IMR-90 (cell line): Measurements from ENCODE around the gene TROAP. TPM values are rescaled to one million over a fixed set of nuclear protein-coding genes. Genes with fewer than 3 reads are reported as not detected.
"Not testable (repeated sequence)": the region's sequence is repeated elsewhere in the genome, so short reads cannot be mapped to it uniquely, and the experiment has no call there.

ENCODE experiments used
- ATAC-seq: fragments of 200-7000 bp; cut with Tn5 transposase; 2 replicates; pipeline ENCODE4 v1.9.1; 2020; ENCODE audit warnings: low read depth, mild to moderate bottlenecking, moderate library complexity
- BruUV-seq: library from RNA; stranded (reverse); fragments of 400-500 nt; replicated peaks from 2 replicates; lab custom pipeline; 2021; lab: Mats Ljungman, UMichigan
- CTCF ChIA-PET: fragments of 300-600 bp; formaldehyde crosslinking; extraction: SDS; loops from one replicate; lab custom pipeline; 2021; ENCODE audit warnings: antibody characterized with exemption; lab: Yijun Ruan, JAX
- POLR2A ChIA-PET: fragments of 300-600 bp; sonication (Branson Sonifier 250); formaldehyde crosslinking; loops from one replicate; lab custom pipeline; 2022; ENCODE audit warnings: antibody characterized with exemption; ENCODE audit not compliant: unreplicated experiment; lab: Charles Lee
- DNase-seq: peaks from one replicate; pipeline ENCODE4 v3.0.0; 2013
- H2AFZ ChIP-seq: replicated peaks from 2 replicates; pipeline ENCODE3; 2013; ENCODE audit warnings: low read length, mild to moderate bottlenecking; ENCODE audit not compliant: poor library complexity
- H2AK5ac ChIP-seq: 2 replicates; pipeline ENCODE4 v1.6.1; 2013; ENCODE audit warnings: low read depth, low read length, inconsistent platforms
- H2AK9ac ChIP-seq: replicated peaks from 2 replicates; pipeline ENCODE3; 2013; ENCODE audit warnings: mild to moderate bottlenecking, low read depth, low read length, moderate library complexity; ENCODE audit not compliant: poor library complexity
- H2BK120ac ChIP-seq: 2 replicates; pipeline ENCODE4 v1.6.1; 2013; ENCODE audit warnings: low read depth, low read length, inconsistent platforms
- H2BK15ac ChIP-seq: 3 replicates; pipeline ENCODE4 v1.6.1; 2013; ENCODE audit warnings: low read depth, low read length, inconsistent platforms
- H2BK20ac ChIP-seq: 2 replicates; pipeline ENCODE4 v1.6.1; 2013; ENCODE audit warnings: low read depth, mild to moderate bottlenecking, inconsistent platforms, low read length, moderate library complexity
- H2BK5ac ChIP-seq: 2 replicates; pipeline ENCODE4 v1.6.1; 2013; ENCODE audit warnings: mild to moderate bottlenecking, low read depth, low read length, inconsistent platforms; ENCODE audit not compliant: poor library complexity, severe bottlenecking
- H3K14ac ChIP-seq: replicated peaks from 2 replicates; pipeline ENCODE4 v1.6.1; 2013; ENCODE audit warnings: low read depth, low read length, inconsistent platforms
- H3K18ac ChIP-seq: 2 replicates; pipeline ENCODE4 v1.6.1; 2013; ENCODE audit warnings: low read depth, low read length, control low read depth
- H3K23ac ChIP-seq: 2 replicates; pipeline ENCODE4 v1.6.1; 2013; ENCODE audit warnings: low read depth, low read length, inconsistent platforms
- H3K27ac ChIP-seq: 2 replicates; pipeline ENCODE4 v1.5.1; 2013; ENCODE audit warnings: mild to moderate bottlenecking, control low read depth, low read length; ENCODE audit not compliant: insufficient read depth
- H3K27me3 ChIP-seq: 2 replicates; pipeline ENCODE4 v1.6.1; 2013; ENCODE audit warnings: low read length; ENCODE audit not compliant: control insufficient read depth, insufficient read depth
- H3K36me3 ChIP-seq: 2 replicates; pipeline ENCODE4 v1.6.1; 2013; ENCODE audit warnings: low read length, mixed read lengths; ENCODE audit not compliant: control insufficient read depth, insufficient read depth
- H3K4ac ChIP-seq: 2 replicates; pipeline ENCODE4 v1.6.1; 2013; ENCODE audit warnings: low read depth, low read length, inconsistent platforms
- H3K4me1 ChIP-seq: 2 replicates; pipeline ENCODE4 v1.6.1; 2013; ENCODE audit warnings: low read length, mixed read lengths; ENCODE audit not compliant: control insufficient read depth, insufficient read depth
- H3K4me2 ChIP-seq: 2 replicates; pipeline ENCODE4 v1.6.1; 2013; ENCODE audit warnings: low read depth, mild to moderate bottlenecking, control low read depth, low read length, moderate library complexity
- H3K4me3 ChIP-seq: 2 replicates; pipeline ENCODE4 v1.5.1; 2013; ENCODE audit warnings: low read depth, mild to moderate bottlenecking, control low read depth, low read length, moderate library complexity; ENCODE audit not compliant: insufficient read depth
- H3K56ac ChIP-seq: 2 replicates; pipeline ENCODE4 v1.6.1; 2013; ENCODE audit warnings: low read length, inconsistent platforms; ENCODE audit not compliant: insufficient read depth; ENCODE audit errors: extremely low read depth
- H3K79me1 ChIP-seq, 2 experiments: 2 replicates each; pipeline ENCODE4 v1.6.1; 2013; ENCODE audit warnings: low read length in 2 of 2, inconsistent platforms in 1 of 2, low read depth in 1 of 2
- H3K9ac ChIP-seq: 2 replicates; pipeline ENCODE4 v1.6.1; 2013; ENCODE audit warnings: low read depth, low read length, control low read depth
- H3K9me1 ChIP-seq: 2 replicates; pipeline ENCODE4 v1.6.1; 2013; ENCODE audit warnings: low read length, inconsistent platforms; ENCODE audit not compliant: insufficient read depth
- H3K9me3 ChIP-seq: 2 replicates; pipeline ENCODE4 v1.6.1; 2013; ENCODE audit warnings: low read length; ENCODE audit not compliant: control insufficient read depth, insufficient read depth
- H4K20me1 ChIP-seq: 2 replicates; pipeline ENCODE4 v1.6.1; 2013; ENCODE audit warnings: low read length, inconsistent platforms; ENCODE audit not compliant: insufficient read depth
- H4K5ac ChIP-seq: 2 replicates; pipeline ENCODE4 v1.6.1; 2013; ENCODE audit warnings: mild to moderate bottlenecking, low read depth, low read length, control low read depth
- H4K8ac ChIP-seq, 2 experiments: 2 replicates each; pipeline ENCODE4 v1.6.1; 2013; ENCODE audit warnings: low read depth in 2 of 2, low read length in 2 of 2, control low read depth in 1 of 2, inconsistent platforms in 1 of 2
- H4K91ac ChIP-seq: 2 replicates; pipeline ENCODE4 v1.6.1; 2013; ENCODE audit warnings: low read depth, low read length, inconsistent platforms; ENCODE audit not compliant: insufficient read depth
- CEBPB ChIP-seq: IDR thresholded peaks from 2 replicates; pipeline ENCODE4 v1.6.1; 2012; ENCODE audit warnings: low read depth, low read length, improper control_type of control experiment
- CTCF ChIP-seq: conservative IDR thresholded peaks from 2 replicates; pipeline ENCODE4 v1.5.1; 2012; ENCODE audit warnings: mild to moderate bottlenecking, low read depth, low read length, improper control_type of control experiment
- RCOR1 ChIP-seq: IDR thresholded peaks from 2 replicates; pipeline ENCODE4 v1.6.1; 2012; ENCODE audit warnings: mild to moderate bottlenecking, low read length, improper control_type of control experiment; ENCODE audit not compliant: insufficient replicate concordance
- WGBS, 2 experiments: methylation state at CpG; one replicate each; pipeline versions ENCODE4 v1.1.5 to v1.1.7; 2013; ENCODE audit warnings: missing lambda C conversion rate in 2 of 2; ENCODE audit not compliant: insufficient read length in 1 of 2; ENCODE audit errors: extremely low coverage in 2 of 2; 5-methylcytosine and 5-hydroxymethylcytosine counted together
- dilution Hi-C: fragments of 300-500 bp; cut with HindIII; formaldehyde crosslinking; loops from one replicate; pipeline ENCODE4 v1.14.3; 2018; ENCODE audit warnings: low sequenced_read_pairs; ENCODE audit not compliant: unreplicated experiment
- in situ Hi-C: fragments of 300-500 bp; cut with MboI; formaldehyde crosslinking; loops from 3 replicates; pipeline ENCODE4 v1.14.3; 2019; ENCODE audit warnings: low sequenced_read_pairs, inconsistent platforms, mixed read lengths
- intact Hi-C: fragments of 100-400 bp; cut with micrococcal nuclease; formaldehyde crosslinking; loops from 2 replicates; pipeline ENCODE4 v1.10.0; 2022
- polyA plus RNA-seq, 3 experiments: library from polyadenylated mRNA; depleted of rRNA; stranded (reverse); fragments of >200 nt; gene quantifications; 2 replicates each; pipeline ENCODE4 v1.2.3, GENCODE V29; 2012; ENCODE audit warnings: low replicate concordance in 1 of 3
- total RNA-seq: library from RNA; depleted of rRNA; stranded (reverse); fragments of >200 nt; gene quantifications from 2 replicates; pipeline ENCODE4 v1.2.3, GENCODE V29; 2012

Gene TROAP
- total and polyA plus RNA-seq, 2 of the 4 experiments (the other 2 are of a cell fraction) = 21.5 to 29.3 TPM

GRCh38 chr12:49279706-49280159, 43.3 kb upstream of the TROAP start:
- intact Hi-C loops (no loop called here), dilution Hi-C loops (no loop called here), in situ Hi-C loops (no loop called here)
- H2AFZ ChIP-seq = no peak overlapping the region
- H2BK15ac ChIP-seq = no peak overlapping the region
- H3K36me3 ChIP-seq = no peaks in the 10 kb centered on the region; the same call in 1 of the 2 replicates
- 66% methylated on average over 5 of the region's 7 CpGs; no CpG with 5 or more reads in 1 of the 2 experiments for WGBS, 2 experiments
- no peak overlapping the region for H2AK5ac ChIP-seq
- no peak for ATAC-seq
- no peak overlapping the region; the same call in 1 of the 2 replicates for H3K23ac ChIP-seq
- H4K5ac ChIP-seq = no peak overlapping the region
- H2BK120ac ChIP-seq = no peak overlapping the region
- no peak for DNase-seq
- no TSS peak for BruUV-seq
- ChIA-PET CTCF (interaction anchor here (1.4 kb wide), 1 partner anchor 9 kb away, joined by 5 read pairs; no protein-coding TSS in a partner anchor), POLR2A (no interaction called here)
- no peak overlapping the region for H3K9ac ChIP-seq
- no peak overlapping the region for H2BK5ac ChIP-seq
- no peak overlapping the region for H3K27ac ChIP-seq
- H3K9me3 ChIP-seq = no peaks in the 10 kb centered on the region
- H3K9me1 ChIP-seq = peaks cover 4% of the 10 kb centered on the region; the same call in 1 of the 2 replicates
- no peak overlapping the region for H3K14ac ChIP-seq
- no peaks in the 10 kb centered on the region for H3K4me1 ChIP-seq
- TF ChIP-seq CEBPB = 0 out of 2 replicates have a peak, but pooled peaks have one; percentile 27
- no peak for TF ChIP-seq RCOR1
- no peak for TF ChIP-seq CTCF
- no peak overlapping the region for H3K4ac ChIP-seq
- H4K8ac ChIP-seq = no peak overlapping the region
- H2AK9ac ChIP-seq = no peak overlapping the region
- H3K27me3 ChIP-seq = peaks cover 4% of the 10 kb centered on the region; the same call in 1 of the 2 replicates
- H4K91ac ChIP-seq = no peak overlapping the region
- H3K79me1 ChIP-seq = peaks cover 0 to 3% of the 10 kb centered on the region in 2 experiments; a peak in 2 of 4 replicates
- H3K18ac ChIP-seq = no peak overlapping the region
- no peak overlapping the region for H2BK20ac ChIP-seq
- no peak overlapping the region for H3K4me2 ChIP-seq
- H4K20me1 ChIP-seq = peaks cover 18% of the 10 kb centered on the region; the same call in 1 of the 2 replicates
- H3K56ac ChIP-seq = no peak overlapping the region
- no peak overlapping the region for H3K4me3 ChIP-seq

GRCh38 chr12:49280545-49280944, 42.5 kb upstream of the TROAP start:
- H3K9me1 ChIP-seq, DNase-seq, H3K79me1 ChIP-seq, H3K27me3 ChIP-seq, H2AFZ ChIP-seq, H3K36me3 ChIP-seq, H3K4ac ChIP-seq, H3K9ac ChIP-seq, H2BK5ac ChIP-seq, H3K14ac ChIP-seq, H2BK120ac ChIP-seq, ATAC-seq, H2AK5ac ChIP-seq, H3K4me1 ChIP-seq, BruUV-seq, H2BK20ac ChIP-seq, H3K18ac ChIP-seq, dilution Hi-C loops, intact Hi-C loops, H3K56ac ChIP-seq, H3K9me3 ChIP-seq, H3K4me3 ChIP-seq, H3K4me2 ChIP-seq, POLR2A ChIA-PET, H3K27ac ChIP-seq, in situ Hi-C loops, H2AK9ac ChIP-seq, H3K23ac ChIP-seq, H4K8ac ChIP-seq, H4K91ac ChIP-seq, H4K5ac ChIP-seq, H2BK15ac ChIP-seq: not testable (repeated sequence)
- peaks cover 11% of the 10 kb centered on the region; the same call in 1 of the 2 replicates for H4K20me1 ChIP-seq
- no CpG with 5 or more reads among the region's 6 CpGs for WGBS, 2 experiments
- CTCF ChIA-PET = interaction anchor here (1.4 kb wide), 1 partner anchor 8 kb away, joined by 5 read pairs; no protein-coding TSS in a partner anchor
